Prostate gland (tissue), 2 donors: ENCODE data around the gene PIGH. TPM values are rescaled to one million over a fixed set of nuclear protein-coding genes. Genes with fewer than 3 reads are reported as not detected.

ENCODE experiments used
- DNase-seq: peaks from one replicate; pipeline ENCODE4 v3.0.0-alpha.2; 2019; ENCODE audit warnings: low spot score
- H3K27ac ChIP-seq, 2 donors: fragments of 200-600 bp; sonication (generic); 2 replicates each; pipeline ENCODE4 v1.5.1; 2017 to 2019
- H3K27me3 ChIP-seq: fragments of 200-600 bp; sonication (generic); replicated peaks from 2 replicates; pipeline ENCODE4 v1.5.1; 2019; ENCODE audit not compliant: insufficient read depth
- H3K36me3 ChIP-seq, 2 donors: fragments of 200-600 bp; sonication (generic); 1 replicate in 1 of 2; 2 replicates in 1 of 2; pipeline versions ENCODE4 v1.5.1 to v1.8.1; 2017 to 2019
- H3K4me1 ChIP-seq: fragments of 200-600 bp; sonication (generic); replicated peaks from 2 replicates; pipeline ENCODE4 v1.5.1; 2019
- H3K4me3 ChIP-seq, 2 donors: fragments of 200-600 bp; sonication (generic); 2 replicates each; pipeline ENCODE4 v1.5.1; 2017 to 2019
- H3K9me3 ChIP-seq: fragments of 200-600 bp; sonication (generic); 2 replicates; pipeline ENCODE4 v1.5.1; 2017
- CTCF ChIP-seq, 4 experiments: fragments of 200-600 bp in 2 of 4; fragments of 450-650 bp in 2 of 4; sonication (generic) in 2 of 4; IDR thresholded peaks; 1 replicate in 3 of 4; 2 replicates in 1 of 4; pipeline ENCODE4 v1.5.1; 2016 to 2019; ENCODE audit warnings: antibody characterized with exemption in 4 of 4, mild to moderate bottlenecking in 2 of 4, moderate library complexity in 2 of 4
- POLR2A ChIP-seq: fragments of 450-650 bp; IDR thresholded peaks from one replicate; pipeline ENCODE4 v1.6.1; 2016; ENCODE audit warnings: antibody characterized with exemption, mild to moderate bottlenecking
- POLR2AphosphoS5 ChIP-seq: sonication (generic); formaldehyde crosslinking; IDR thresholded peaks from one replicate; pipeline ENCODE4 v1.6.1; 2017; ENCODE audit warnings: antibody characterized with exemption
- WGBS: methylation state at CpG from one replicate; pipeline ENCODE4 v1.1.5; 2018; 5-methylcytosine and 5-hydroxymethylcytosine counted together
- intact Hi-C: fragments of 100-400 bp; cut with DNase I; formaldehyde crosslinking; loops from one replicate; pipeline ENCODE4 v1.14.2; 2022
- total RNA-seq, 2 donors: library from RNA; depleted of rRNA; stranded (reverse); fragments of >200 nt; gene quantifications; one replicate each; pipeline ENCODE4 v1.1.0, GENCODE V29; 2016

PIGH gene
- total RNA-seq, 2 donors from 2014 or later = 41.5 to 128 TPM

- Histone ChIP-seq H3K4me3 (no peak overlapping the region), H3K27me3 (no peaks in the 10 kb centered on the region), H3K4me1 (no peaks in the 10 kb centered on the region), H3K36me3 (no peaks in the 10 kb centered on the region), H3K9me3 (no peaks in the 10 kb centered on the region), H3K27ac (no peak overlapping the region)
- no peak for DNase-seq
- WGBS = 76% methylated on average over 7 of the region's 7 CpGs
- intact Hi-C loops = loop anchor here (2.0 kb wide), 1 partner anchor 44 kb away; no protein-coding TSS in a partner anchor
- TF ChIP-seq CTCF (IDR thresholded peaks at IDR 0.05) = no peak
- no peak for TF ChIP-seq POLR2A
- TF ChIP-seq POLR2AphosphoS5 = no peak
These were observed 29.6 kb downstream of the PIGH start for GRCh38 chr14:67570453-67570852.

GRCh38 chr14:67569651-67570290 lies 30.3 kb downstream of the PIGH start:
- Histone ChIP-seq H3K4me3 (no peak overlapping the region), H3K27me3 (no peaks in the 10 kb centered on the region), H3K36me3 (no peaks in the 10 kb centered on the region), H3K9me3 (no peaks in the 10 kb centered on the region), H3K4me1 (no peaks in the 10 kb centered on the region), H3K27ac (no peak overlapping the region)
- DNase-seq = no peak
- WGBS = 73% methylated on average over 4 of the region's 4 CpGs
- TF ChIP-seq CTCF (IDR thresholded peaks at IDR 0.05) (no peak), POLR2A (no peak), POLR2AphosphoS5 (no peak)
- intact Hi-C loops = loop anchor here (2.0 kb wide), 1 partner anchor 43 kb away; no protein-coding TSS in a partner anchor

GRCh38 chr14:67569011-67569650 lies 30.9 kb downstream of the PIGH start:
- WGBS = 73% methylated on average over 10 of the region's 11 CpGs
- no peak overlapping the region for H3K27ac ChIP-seq
- no peak for TF ChIP-seq CTCF (IDR thresholded peaks at IDR 0.05)
- TF ChIP-seq POLR2AphosphoS5 = no peak
- no peaks in the 10 kb centered on the region for H3K9me3 ChIP-seq
- H3K36me3 ChIP-seq = no peaks in the 10 kb centered on the region
- intact Hi-C loops = no loop called here
- no peak for DNase-seq
- H3K4me1 ChIP-seq = no peaks in the 10 kb centered on the region
- H3K27me3 ChIP-seq = no peaks in the 10 kb centered on the region
- H3K4me3 ChIP-seq = no peak overlapping the region

GRCh38 chr14:67567654-67568053 lies 32.4 kb downstream of the PIGH start:
- peak overlapping the region; percentile 19 to 33 for H3K27ac ChIP-seq
- intact Hi-C loops = no loop called here
- H3K4me3 ChIP-seq = no peak overlapping the region
- no peaks in the 10 kb centered on the region for H3K36me3 ChIP-seq
- no peaks in the 10 kb centered on the region for H3K4me1 ChIP-seq
- WGBS = 67% methylated on average over 3 of the region's 3 CpGs
- H3K27me3 ChIP-seq = no peaks in the 10 kb centered on the region
- no peak for TF ChIP-seq POLR2AphosphoS5
- TF ChIP-seq POLR2A = no peak
- no peak for TF ChIP-seq CTCF (IDR thresholded peaks at IDR 0.05)
- no peak for DNase-seq
- H3K9me3 ChIP-seq = no peaks in the 10 kb centered on the region

- no peak overlapping the region for H3K4me3 ChIP-seq
- H3K9me3 ChIP-seq = no peaks in the 10 kb centered on the region
- intact Hi-C loops = no loop called here
- H3K4me1 ChIP-seq = no peaks in the 10 kb centered on the region
- no peaks in the 10 kb centered on the region for H3K27me3 ChIP-seq
- H3K27ac ChIP-seq = peak overlapping the region in 1 of 2 donors; percentile 33
- no peak for TF ChIP-seq CTCF (IDR thresholded peaks at IDR 0.05)
- no peak for TF ChIP-seq POLR2A
- no peak for TF ChIP-seq POLR2AphosphoS5
- no peaks in the 10 kb centered on the region for H3K36me3 ChIP-seq
- no peak for DNase-seq
- WGBS = 67% methylated on average over 6 of the region's 6 CpGs
These were observed 33.2 kb downstream of the PIGH start for GRCh38 chr14:67566908-67567307.
